Nephron progenitor cell (in vitro differentiated cells): ENCODE measurements around the gene PLCH1.

ENCODE experiments used
- DNase-seq: peaks from one replicate; pipeline ENCODE4 v3.0.0; 2021
- H3K27ac Mint-ChIP-seq: 2 replicates; pipeline ENCODE4 v1.8.0; 2021; ENCODE audit warnings: mild to moderate bottlenecking, moderate library complexity, mixed read lengths
- H3K27me3 Mint-ChIP-seq: 2 replicates; pipeline ENCODE4 v1.8.0; 2021; ENCODE audit warnings: mild to moderate bottlenecking, low read depth, mixed read lengths; ENCODE audit not compliant: poor library complexity
- H3K36me3 Mint-ChIP-seq: 2 replicates; pipeline ENCODE4 v1.8.0; 2021; ENCODE audit warnings: low read depth, mixed read lengths
- H3K4me1 Mint-ChIP-seq: 2 replicates; pipeline ENCODE4 v1.8.0; 2021; ENCODE audit warnings: mixed read lengths
- H3K4me3 Mint-ChIP-seq: 2 replicates; pipeline ENCODE4 v1.8.0; 2021; ENCODE audit warnings: mild to moderate bottlenecking, moderate library complexity, mixed read lengths
- H3K9me3 Mint-ChIP-seq: 2 replicates; pipeline ENCODE4 v1.8.0; 2021; ENCODE audit warnings: mild to moderate bottlenecking, moderate library complexity, mixed read lengths
- TF ChIP-seq, protein P1 (sequence below): fragments of 200-600 bp; sonication (generic); IDR thresholded peaks from 2 replicates; pipeline ENCODE4 v1.5.0; 2021; ENCODE audit warnings: antibody characterized with exemption

Gene PLCH1

DNA sequence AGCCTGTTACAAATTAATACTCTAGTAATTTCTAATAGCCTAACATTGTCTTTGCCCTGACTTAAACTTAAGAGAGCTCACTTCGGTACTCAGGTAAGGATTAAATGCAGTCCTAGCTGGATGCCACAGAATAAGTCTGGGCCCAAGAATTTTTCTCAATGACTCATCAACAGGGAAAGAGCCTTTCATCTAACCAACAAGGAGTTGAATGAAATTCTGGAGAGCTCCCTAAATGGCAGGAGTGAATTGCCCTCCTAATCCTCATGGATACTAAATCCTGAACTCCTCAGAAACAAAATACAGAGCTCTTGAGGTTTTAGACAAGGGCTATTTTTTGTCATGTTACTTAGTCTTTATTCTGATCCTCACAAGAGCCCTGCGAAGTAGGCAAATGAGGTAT lies 159.5 kb downstream of the PLCH1 start:
- no peaks in the 10 kb centered on the region for H3K4me1 Mint-ChIP-seq
- no peak for DNase-seq
- H3K9me3 Mint-ChIP-seq: no peaks in the 10 kb centered on the region
- peaks cover 25% of the 10 kb centered on the region for H3K36me3 Mint-ChIP-seq
- H3K27ac Mint-ChIP-seq: no peak overlapping the region
- no peaks in the 10 kb centered on the region for H3K27me3 Mint-ChIP-seq
- H3K4me3 Mint-ChIP-seq: no peak overlapping the region
- TF ChIP-seq, protein P1, sequence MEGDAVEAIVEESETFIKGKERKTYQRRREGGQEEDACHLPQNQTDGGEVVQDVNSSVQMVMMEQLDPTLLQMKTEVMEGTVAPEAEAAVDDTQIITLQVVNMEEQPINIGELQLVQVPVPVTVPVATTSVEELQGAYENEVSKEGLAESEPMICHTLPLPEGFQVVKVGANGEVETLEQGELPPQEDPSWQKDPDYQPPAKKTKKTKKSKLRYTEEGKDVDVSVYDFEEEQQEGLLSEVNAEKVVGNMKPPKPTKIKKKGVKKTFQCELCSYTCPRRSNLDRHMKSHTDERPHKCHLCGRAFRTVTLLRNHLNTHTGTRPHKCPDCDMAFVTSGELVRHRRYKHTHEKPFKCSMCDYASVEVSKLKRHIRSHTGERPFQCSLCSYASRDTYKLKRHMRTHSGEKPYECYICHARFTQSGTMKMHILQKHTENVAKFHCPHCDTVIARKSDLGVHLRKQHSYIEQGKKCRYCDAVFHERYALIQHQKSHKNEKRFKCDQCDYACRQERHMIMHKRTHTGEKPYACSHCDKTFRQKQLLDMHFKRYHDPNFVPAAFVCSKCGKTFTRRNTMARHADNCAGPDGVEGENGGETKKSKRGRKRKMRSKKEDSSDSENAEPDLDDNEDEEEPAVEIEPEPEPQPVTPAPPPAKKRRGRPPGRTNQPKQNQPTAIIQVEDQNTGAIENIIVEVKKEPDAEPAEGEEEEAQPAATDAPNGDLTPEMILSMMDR: no peak

DNA sequence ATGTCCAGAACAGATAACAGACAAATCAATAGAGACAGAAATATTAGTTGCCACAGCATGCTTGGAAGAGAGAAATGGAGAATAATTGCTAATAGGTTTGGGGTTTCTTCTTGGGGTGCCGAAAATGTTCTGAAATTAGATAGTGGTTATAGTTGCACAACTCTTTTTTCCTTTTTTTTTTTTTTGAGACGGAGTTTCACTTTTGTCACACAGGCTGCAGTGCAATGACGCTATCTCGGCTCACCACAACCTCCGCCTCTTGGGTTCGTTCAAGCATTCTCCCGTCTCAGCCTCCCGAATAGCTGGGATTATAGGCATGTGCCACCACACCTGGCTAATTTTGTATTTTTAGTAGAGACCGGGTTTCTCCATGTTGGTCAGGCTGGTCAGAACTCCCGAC lies 163.3 kb downstream of the PLCH1 start:
- Mint-ChIP-seq H3K4me1 (no peaks in the 10 kb centered on the region), H3K36me3 (peaks cover 16% of the 10 kb centered on the region), H3K4me3 (no peak overlapping the region), H3K27me3 (no peaks in the 10 kb centered on the region), H3K27ac (no peak overlapping the region), H3K9me3 (no peaks in the 10 kb centered on the region)
- no peak for DNase-seq
- TF ChIP-seq, protein P1: no peak

DNA sequence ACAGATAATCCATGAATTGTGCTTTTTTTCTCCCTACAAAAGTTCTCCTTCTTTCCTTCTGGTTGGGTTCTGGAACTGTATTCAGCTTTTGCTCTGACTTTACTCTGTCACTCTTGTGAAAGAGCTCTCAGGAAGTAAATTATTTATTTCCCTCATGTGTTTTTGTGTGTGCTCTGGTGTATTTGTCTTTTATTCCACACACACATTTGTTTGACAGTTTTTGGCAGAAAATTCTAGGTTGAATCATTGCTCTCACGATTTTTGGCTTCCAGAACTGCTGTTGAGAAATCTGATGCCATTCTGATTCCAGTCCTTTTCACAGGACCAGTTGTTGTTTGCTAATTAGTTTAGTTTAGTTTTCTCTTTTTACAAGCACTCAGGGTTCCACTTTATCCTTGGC lies 172.8 kb downstream of the PLCH1 start:
- H3K4me3 Mint-ChIP-seq: no peak overlapping the region
- no peak for DNase-seq
- TF ChIP-seq, protein P1: no peak

DNA sequence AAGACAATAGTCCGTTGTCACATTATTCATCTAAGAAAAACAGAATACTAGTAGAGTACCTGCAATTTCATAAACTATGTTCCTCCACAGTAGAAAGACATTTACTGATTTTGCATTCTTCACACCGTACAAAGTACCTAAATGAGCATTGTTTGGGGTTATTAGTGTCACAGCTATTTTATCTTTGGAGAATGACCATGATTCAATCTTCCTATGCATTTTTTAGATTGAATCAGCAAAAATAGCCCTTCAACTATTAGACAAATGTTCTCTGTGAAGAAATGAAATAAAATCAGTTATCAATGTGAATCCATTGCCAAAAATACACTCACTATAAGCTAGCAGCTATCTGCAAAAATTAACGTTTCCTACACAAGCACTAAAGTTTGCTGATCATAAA lies 176.6 kb downstream of the PLCH1 start:
- no peak overlapping the region for H3K4me3 Mint-ChIP-seq
- TF ChIP-seq, protein P1: no peak
- H3K27me3 Mint-ChIP-seq: no peaks in the 10 kb centered on the region
- no peak overlapping the region for H3K27ac Mint-ChIP-seq
- DNase-seq: no peak
- peaks cover 21% of the 10 kb centered on the region for H3K36me3 Mint-ChIP-seq
- H3K9me3 Mint-ChIP-seq: no peaks in the 10 kb centered on the region
- H3K4me1 Mint-ChIP-seq: no peaks in the 10 kb centered on the region

More for the DNA sequence above, 172.8 kb downstream of the PLCH1 start:
- H3K9me3 Mint-ChIP-seq: no peaks in the 10 kb centered on the region
- no peak overlapping the region for H3K27ac Mint-ChIP-seq
- no peaks in the 10 kb centered on the region for H3K27me3 Mint-ChIP-seq
- H3K36me3 Mint-ChIP-seq: peaks cover 35% of the 10 kb centered on the region
- H3K4me1 Mint-ChIP-seq: no peaks in the 10 kb centered on the region

DNA sequence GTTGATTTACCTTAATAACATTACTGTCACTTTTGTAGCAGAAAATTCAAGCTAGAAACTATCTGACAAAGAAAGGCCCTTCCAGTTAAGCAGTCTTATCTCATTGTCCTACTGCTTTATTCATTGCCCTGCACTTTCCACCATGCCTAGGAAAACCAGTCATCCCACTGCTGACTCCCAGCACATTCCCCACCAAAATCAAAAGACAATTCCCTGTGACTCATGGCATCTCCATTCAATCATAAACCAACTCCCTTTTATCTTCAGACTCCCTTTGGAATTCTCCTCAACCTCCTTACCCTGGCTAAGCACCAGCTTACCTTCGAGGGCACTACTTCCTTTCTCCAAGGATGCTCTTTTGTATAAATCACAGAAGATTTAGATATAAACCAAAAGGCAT lies 184.3 kb downstream of the PLCH1 start:
- peaks cover 14% of the 10 kb centered on the region for H3K36me3 Mint-ChIP-seq
- TF ChIP-seq, protein P1: no peak
- no peaks in the 10 kb centered on the region for H3K9me3 Mint-ChIP-seq
- no peak overlapping the region for H3K4me3 Mint-ChIP-seq
- no peaks in the 10 kb centered on the region for H3K4me1 Mint-ChIP-seq
- no peak overlapping the region for H3K27ac Mint-ChIP-seq
- H3K27me3 Mint-ChIP-seq: no peaks in the 10 kb centered on the region
- no peak for DNase-seq

DNA sequence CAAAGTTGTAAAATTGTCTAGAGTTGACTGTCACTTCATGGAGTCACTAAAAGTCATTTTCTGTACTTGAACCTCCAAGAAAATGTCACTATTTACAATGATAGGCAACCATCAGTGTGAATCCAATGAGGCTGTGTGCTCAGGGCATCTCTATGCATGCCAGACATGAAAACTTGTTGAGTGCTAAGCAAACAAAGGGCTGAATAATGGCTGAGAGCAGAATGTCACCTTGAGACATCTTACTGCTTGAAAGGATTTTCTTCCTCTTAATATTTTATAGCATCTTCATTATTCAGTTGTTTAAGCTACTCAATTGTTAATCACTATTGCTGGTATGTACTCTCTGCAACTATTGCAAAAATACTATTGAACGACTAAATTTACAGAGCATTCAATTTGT lies 184.7 kb downstream of the PLCH1 start:
- no peak for DNase-seq
- Mint-ChIP-seq H3K27me3 (no peaks in the 10 kb centered on the region), H3K4me1 (no peaks in the 10 kb centered on the region), H3K36me3 (peaks cover 17% of the 10 kb centered on the region), H3K4me3 (no peak overlapping the region), H3K9me3 (no peaks in the 10 kb centered on the region), H3K27ac (no peak overlapping the region)
- TF ChIP-seq, protein P1: no peak
